Lung microvascular endothelial cell (primary cell): Measurements from ENCODE around the gene PKHD1. TPM values are rescaled to one million over a fixed set of nuclear protein-coding genes. Genes with fewer than 3 reads are reported as not detected.

Source experiments
- total RNA-seq: library from RNA; depleted of rRNA; stranded (reverse); fragments of >200 nt; gene quantifications from 2 replicates; pipeline ENCODE4 v1.2.1, GENCODE V29; 2014

The PKHD1 gene
- total RNA-seq, 1 donor from 2014 or later = not detected

Other genes starting within 250 kb of the PKHD1 start
- not detected in 2 replicates for gene IL17A, start 98.8 kb upstream of the PKHD1 start, total RNA-seq
- not detected in 2 replicates for gene IL17F, start 156.9 kb upstream of the PKHD1 start, total RNA-seq
- gene MCM3, start 197.1 kb upstream of the PKHD1 start, total RNA-seq = 37.9 and 47.3 TPM in 2 replicates